ENCODE data around the gene MERTK. TPM values are rescaled to one million over a fixed set of nuclear protein-coding genes. Genes with fewer than 3 reads are reported as not detected.

Gene MERTK
- total RNA-seq, 1 donor from 2014 or later, result 4.7 TPM

- no peak for DNase-seq
- Histone ChIP-seq H3K4me1 (no peaks in the 10 kb centered on the region), H3K36me3 (peaks cover 35% of the 10 kb centered on the region), H3K4me3 (no peak overlapping the region), H3K27ac (replicated peaks) (no peak overlapping the region), H3K9me3 (replicated peaks) (no peaks in the 10 kb centered on the region), H3K27me3 (ENCODE audit: low read depth) (no peaks in the 10 kb centered on the region)
- no peak for TF ChIP-seq CTCF (IDR thresholded peaks at IDR 0.05; ENCODE audit: borderline replicate concordance)
- intact Hi-C loops (cut with micrococcal nuclease), result no loop called here
Measured at GRCh38 chr2:112020561-112020960, 122.2 kb downstream of the MERTK start.

- DNase-seq, result no peak
- intact Hi-C loops (cut with micrococcal nuclease), result no loop called here
- H3K27ac ChIP-seq (replicated peaks), result no peak overlapping the region
- peaks cover 35% of the 10 kb centered on the region for H3K36me3 ChIP-seq
- TF ChIP-seq CTCF (IDR thresholded peaks at IDR 0.05; ENCODE audit: borderline replicate concordance), result no peak
- no peak overlapping the region for H3K4me3 ChIP-seq
- no peaks in the 10 kb centered on the region for H3K4me1 ChIP-seq
- no peaks in the 10 kb centered on the region for H3K9me3 ChIP-seq (replicated peaks)
- no peaks in the 10 kb centered on the region for H3K27me3 ChIP-seq (ENCODE audit: low read depth)
Measured at GRCh38 chr2:112021290-112021689, 122.9 kb downstream of the MERTK start.

GRCh38 chr2:112021781-112022231 is 123.4 kb downstream of the MERTK start:
- TF ChIP-seq CTCF (IDR thresholded peaks at IDR 0.05; ENCODE audit: borderline replicate concordance), result no peak
- no peak overlapping the region for H3K27ac ChIP-seq (replicated peaks)
- no peaks in the 10 kb centered on the region for H3K9me3 ChIP-seq (replicated peaks)
- no peak overlapping the region for H3K4me3 ChIP-seq
- intact Hi-C loops (cut with micrococcal nuclease), result no loop called here
- no peak for DNase-seq
- no peaks in the 10 kb centered on the region for H3K4me1 ChIP-seq
- H3K27me3 ChIP-seq (ENCODE audit: low read depth), result no peaks in the 10 kb centered on the region
- H3K36me3 ChIP-seq, result peaks cover 35% of the 10 kb centered on the region

DNA sequence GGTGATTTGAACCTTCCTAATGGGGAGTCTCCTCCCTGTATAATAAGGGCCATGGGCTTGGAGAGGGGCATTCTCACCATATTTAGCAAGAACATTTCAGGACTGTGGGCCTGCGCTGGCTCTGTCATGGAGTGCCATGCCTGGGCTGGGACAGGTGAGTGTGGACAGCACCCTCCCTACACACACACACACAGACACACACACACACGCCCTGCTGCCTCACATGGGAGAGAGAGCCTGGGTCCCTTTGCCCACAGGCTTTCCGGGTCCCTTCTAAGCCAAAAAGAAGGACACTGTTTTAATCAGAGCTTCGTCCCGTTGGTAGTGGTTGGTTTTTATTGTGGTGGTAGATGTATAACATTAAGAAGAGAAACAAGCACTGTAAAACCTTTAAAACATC is 125.3 kb downstream of the MERTK start:
- intact Hi-C loops (cut with micrococcal nuclease), result no loop called here
- Histone ChIP-seq H3K36me3 (peaks cover 35% of the 10 kb centered on the region), H3K4me1 (no peaks in the 10 kb centered on the region), H3K27me3 (ENCODE audit: low read depth) (no peaks in the 10 kb centered on the region), H3K9me3 (replicated peaks) (no peaks in the 10 kb centered on the region), H3K27ac (replicated peaks) (no peak overlapping the region), H3K4me3 (no peak overlapping the region)
- no peak for DNase-seq
- no peak for TF ChIP-seq CTCF (IDR thresholded peaks at IDR 0.05; ENCODE audit: borderline replicate concordance)

GRCh38 chr2:112024231-112024630 is 125.8 kb downstream of the MERTK start:
- intact Hi-C loops (cut with micrococcal nuclease), result no loop called here
- H3K27me3 ChIP-seq (ENCODE audit: low read depth), result no peaks in the 10 kb centered on the region
- H3K9me3 ChIP-seq (replicated peaks), result no peaks in the 10 kb centered on the region
- TF ChIP-seq CTCF (IDR thresholded peaks at IDR 0.05; ENCODE audit: borderline replicate concordance), result no peak
- peaks cover 36% of the 10 kb centered on the region for H3K36me3 ChIP-seq
- H3K4me3 ChIP-seq, result no peak overlapping the region
- DNase-seq, result no peak
- no peak overlapping the region for H3K27ac ChIP-seq (replicated peaks)
- H3K4me1 ChIP-seq, result no peaks in the 10 kb centered on the region
